ENCODE data around the gene OPN1MW3.
"Not testable (repeated sequence)": the region's sequence is repeated elsewhere in the genome, so short reads cannot be mapped to it uniquely, and the experiment has no call there.

The OPN1MW3 gene

DNA sequence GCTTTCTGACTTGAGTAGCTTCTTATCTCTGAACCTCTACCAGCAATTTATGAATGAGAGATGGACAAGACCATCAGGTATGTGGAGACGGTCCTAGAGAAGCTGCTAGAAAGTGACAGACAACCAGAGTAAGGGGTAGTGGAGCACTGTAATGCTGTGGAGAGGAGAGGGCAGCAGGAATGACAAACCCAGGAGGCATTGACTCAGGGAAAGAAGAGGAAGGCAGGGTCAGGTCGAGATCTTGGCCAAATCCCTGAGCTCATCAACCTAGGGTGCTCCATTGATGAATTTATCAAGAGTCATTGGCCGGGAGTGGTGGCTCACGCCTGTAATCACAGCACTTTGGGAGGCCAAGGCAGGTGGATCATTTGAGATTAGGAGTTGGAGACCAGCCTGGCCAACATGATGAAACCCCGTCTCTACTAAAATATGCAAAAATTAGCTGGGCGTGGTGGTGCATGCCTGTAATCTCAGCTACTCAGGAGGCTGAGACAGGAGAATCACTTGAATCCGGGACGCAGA lies 17.3 kb upstream of the OPN1MW3 start:
- not testable (repeated sequence) for H3K27ac ChIP-seq (ENCODE audit: low read depth in 2 of 2, low read length in 2 of 2); H3K9me3 ChIP-seq (ENCODE audit: control insufficient read depth in 2 of 2, low read length in 2 of 2); H3K4me3 ChIP-seq (ENCODE audit: low read length in 2 of 2); H3K27me3 ChIP-seq (ENCODE audit: control insufficient read depth in 2 of 2, insufficient read depth in 2 of 2, low read length in 2 of 2); H3K4me1 ChIP-seq (ENCODE audit: control insufficient read depth in 2 of 2, insufficient read depth in 2 of 2, low read length in 2 of 2); H3K9ac ChIP-seq (ENCODE audit: low read depth in 1 of 2, low read length in 2 of 2); H3K36me3 ChIP-seq (ENCODE audit: control insufficient read depth in 2 of 2, insufficient read depth in 2 of 2, low read length in 2 of 2)

DNA sequence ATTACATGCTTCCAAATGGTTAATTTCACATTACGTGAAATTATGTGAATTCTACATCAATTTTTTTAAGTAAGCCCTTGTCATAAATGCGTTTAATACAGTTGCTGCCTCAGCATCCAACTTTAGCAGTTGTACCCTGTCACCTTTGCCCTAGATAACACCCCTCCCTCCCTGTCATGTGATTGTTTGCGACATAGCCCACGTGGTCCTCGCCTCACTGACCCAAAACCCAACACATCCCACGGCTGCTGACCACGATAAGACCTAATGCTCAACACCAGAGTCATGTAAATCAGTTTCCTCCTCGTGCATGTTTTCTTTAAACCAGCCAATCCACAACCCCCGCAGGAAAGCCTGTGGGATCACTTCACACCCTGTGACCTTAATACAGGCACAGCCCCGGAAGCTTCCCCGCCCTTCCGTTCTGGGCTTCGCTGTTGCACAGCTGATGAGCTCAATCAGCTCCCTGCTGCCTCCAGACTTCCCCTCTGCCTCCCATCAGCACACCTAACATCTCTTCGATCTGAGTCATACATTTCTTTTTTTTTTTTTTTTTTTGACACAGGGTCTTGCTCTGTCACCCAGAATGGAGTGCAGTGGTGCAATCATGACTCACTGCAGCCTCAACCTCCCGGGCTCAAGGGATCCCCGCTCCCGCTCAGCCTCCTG lies 9.9 kb upstream of the OPN1MW3 start:
- not testable (repeated sequence) for H3K27ac ChIP-seq (ENCODE audit: low read depth in 2 of 2, low read length in 2 of 2); H3K4me1 ChIP-seq (ENCODE audit: control insufficient read depth in 2 of 2, insufficient read depth in 2 of 2, low read length in 2 of 2); H3K36me3 ChIP-seq (ENCODE audit: control insufficient read depth in 2 of 2, insufficient read depth in 2 of 2, low read length in 2 of 2); H3K27me3 ChIP-seq (ENCODE audit: control insufficient read depth in 2 of 2, insufficient read depth in 2 of 2, low read length in 2 of 2); H3K9ac ChIP-seq (ENCODE audit: low read depth in 1 of 2, low read length in 2 of 2); H3K4me3 ChIP-seq (ENCODE audit: low read length in 2 of 2); H3K9me3 ChIP-seq (ENCODE audit: control insufficient read depth in 2 of 2, low read length in 2 of 2)

DNA sequence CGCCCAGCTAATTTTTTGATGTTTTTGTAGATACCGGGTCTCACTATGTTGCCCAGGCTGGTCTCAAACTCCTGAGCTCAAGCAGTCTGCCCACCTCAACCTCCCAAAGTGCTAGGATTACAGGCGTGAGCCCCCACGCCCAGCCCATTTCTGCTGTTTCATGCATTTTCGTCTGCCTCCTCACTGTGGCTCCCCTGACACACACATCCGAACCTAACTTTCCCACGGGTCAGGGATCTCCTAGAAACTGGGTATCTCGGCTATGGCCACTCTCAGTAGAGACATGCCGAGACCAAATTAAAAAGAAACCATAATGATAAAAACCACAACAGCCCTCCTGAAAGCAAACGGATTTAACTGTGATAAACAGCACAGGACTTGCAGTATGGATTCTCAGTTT lies 9.3 kb upstream of the OPN1MW3 start:
- not testable (repeated sequence) for H3K9me3 ChIP-seq (ENCODE audit: control insufficient read depth in 2 of 2, low read length in 2 of 2); H3K9ac ChIP-seq (ENCODE audit: low read depth in 1 of 2, low read length in 2 of 2); H3K36me3 ChIP-seq (ENCODE audit: control insufficient read depth in 2 of 2, insufficient read depth in 2 of 2, low read length in 2 of 2); H3K4me1 ChIP-seq (ENCODE audit: control insufficient read depth in 2 of 2, insufficient read depth in 2 of 2, low read length in 2 of 2); H3K27ac ChIP-seq (ENCODE audit: low read depth in 2 of 2, low read length in 2 of 2); H3K4me3 ChIP-seq (ENCODE audit: low read length in 2 of 2); H3K27me3 ChIP-seq (ENCODE audit: control insufficient read depth in 2 of 2, insufficient read depth in 2 of 2, low read length in 2 of 2)

DNA sequence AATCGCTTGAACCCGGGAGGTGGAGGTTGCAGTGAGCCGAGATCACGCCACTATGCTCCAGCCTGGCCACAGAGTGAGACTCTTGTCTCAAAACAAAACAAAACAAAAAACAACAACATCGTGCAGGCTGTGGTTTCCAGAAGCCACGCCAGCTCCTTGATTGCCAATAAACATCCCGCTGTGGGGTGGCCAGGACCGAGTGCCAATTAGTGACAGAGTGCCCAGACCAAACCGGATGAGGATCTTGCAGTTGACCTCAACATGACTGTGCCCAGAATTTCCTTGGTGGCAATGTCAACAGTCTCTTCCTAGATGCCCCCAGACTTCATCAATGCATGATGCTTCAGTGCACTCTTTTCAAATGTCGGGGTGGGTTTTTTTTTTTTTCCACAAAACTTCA lies 1.3 kb downstream of the OPN1MW3 start:
- not testable (repeated sequence) for H3K27ac ChIP-seq (ENCODE audit: low read depth in 2 of 2, low read length in 2 of 2); H3K9ac ChIP-seq (ENCODE audit: low read depth in 1 of 2, low read length in 2 of 2); H3K4me1 ChIP-seq (ENCODE audit: control insufficient read depth in 2 of 2, insufficient read depth in 2 of 2, low read length in 2 of 2); H3K4me3 ChIP-seq (ENCODE audit: low read length in 2 of 2); H3K36me3 ChIP-seq (ENCODE audit: control insufficient read depth in 2 of 2, insufficient read depth in 2 of 2, low read length in 2 of 2); H3K27me3 ChIP-seq (ENCODE audit: control insufficient read depth in 2 of 2, insufficient read depth in 2 of 2, low read length in 2 of 2); H3K9me3 ChIP-seq (ENCODE audit: control insufficient read depth in 2 of 2, low read length in 2 of 2)

DNA sequence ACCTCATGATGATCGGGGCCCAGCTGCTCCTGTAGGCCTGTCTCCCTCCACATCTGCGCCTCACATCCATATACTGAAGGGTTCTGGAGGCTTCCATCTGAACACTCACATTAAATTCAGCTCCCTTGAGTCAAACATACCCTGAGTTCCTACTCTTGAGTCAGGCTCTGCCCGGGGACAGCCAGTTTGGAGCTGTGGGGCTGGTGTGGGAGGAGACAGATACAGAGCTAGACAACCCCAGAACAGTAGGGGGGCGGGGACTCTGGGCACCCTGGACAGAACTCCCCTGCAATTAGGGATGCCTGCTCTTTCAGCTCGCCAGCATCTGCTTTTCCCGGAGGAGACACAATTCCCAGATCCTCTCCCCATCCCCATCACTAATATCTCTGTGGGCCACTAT lies 5.7 kb downstream of the OPN1MW3 start:
- H3K27me3 ChIP-seq (ENCODE audit: control insufficient read depth in 2 of 2, insufficient read depth in 2 of 2, low read length in 2 of 2); H3K36me3 ChIP-seq (ENCODE audit: control insufficient read depth in 2 of 2, insufficient read depth in 2 of 2, low read length in 2 of 2); H3K4me1 ChIP-seq (ENCODE audit: control insufficient read depth in 2 of 2, insufficient read depth in 2 of 2, low read length in 2 of 2); H3K27ac ChIP-seq (ENCODE audit: low read depth in 2 of 2, low read length in 2 of 2); H3K4me3 ChIP-seq (ENCODE audit: low read length in 2 of 2); H3K9me3 ChIP-seq (ENCODE audit: control insufficient read depth in 2 of 2, low read length in 2 of 2); H3K9ac ChIP-seq (ENCODE audit: low read depth in 1 of 2, low read length in 2 of 2): not testable (repeated sequence)

DNA sequence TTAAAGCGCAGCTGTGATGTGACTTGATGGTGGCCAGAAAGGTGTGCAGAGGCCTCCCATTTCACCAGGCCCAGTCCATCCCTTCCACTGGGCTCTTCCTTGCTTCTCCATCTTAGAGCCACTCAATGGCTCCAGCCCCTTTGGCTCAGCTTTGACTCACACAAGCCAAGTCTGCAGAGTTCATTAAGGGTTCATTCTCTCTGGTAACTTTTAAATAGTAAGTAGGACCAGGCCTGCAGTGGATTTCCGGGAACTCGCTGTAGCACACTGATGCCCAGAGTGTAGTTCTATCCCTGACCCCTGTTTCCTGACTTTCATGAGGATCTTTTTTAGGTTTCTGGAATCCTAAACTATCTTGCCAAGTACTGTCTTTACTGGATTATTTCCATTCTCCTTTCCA lies 11.9 kb downstream of the OPN1MW3 start:
- not testable (repeated sequence) for H3K9me3 ChIP-seq (ENCODE audit: control insufficient read depth in 2 of 2, low read length in 2 of 2); H3K4me1 ChIP-seq (ENCODE audit: control insufficient read depth in 2 of 2, insufficient read depth in 2 of 2, low read length in 2 of 2); H3K27me3 ChIP-seq (ENCODE audit: control insufficient read depth in 2 of 2, insufficient read depth in 2 of 2, low read length in 2 of 2); H3K4me3 ChIP-seq (ENCODE audit: low read length in 2 of 2); H3K9ac ChIP-seq (ENCODE audit: low read depth in 1 of 2, low read length in 2 of 2); H3K27ac ChIP-seq (ENCODE audit: low read depth in 2 of 2, low read length in 2 of 2); H3K36me3 ChIP-seq (ENCODE audit: control insufficient read depth in 2 of 2, insufficient read depth in 2 of 2, low read length in 2 of 2)

DNA sequence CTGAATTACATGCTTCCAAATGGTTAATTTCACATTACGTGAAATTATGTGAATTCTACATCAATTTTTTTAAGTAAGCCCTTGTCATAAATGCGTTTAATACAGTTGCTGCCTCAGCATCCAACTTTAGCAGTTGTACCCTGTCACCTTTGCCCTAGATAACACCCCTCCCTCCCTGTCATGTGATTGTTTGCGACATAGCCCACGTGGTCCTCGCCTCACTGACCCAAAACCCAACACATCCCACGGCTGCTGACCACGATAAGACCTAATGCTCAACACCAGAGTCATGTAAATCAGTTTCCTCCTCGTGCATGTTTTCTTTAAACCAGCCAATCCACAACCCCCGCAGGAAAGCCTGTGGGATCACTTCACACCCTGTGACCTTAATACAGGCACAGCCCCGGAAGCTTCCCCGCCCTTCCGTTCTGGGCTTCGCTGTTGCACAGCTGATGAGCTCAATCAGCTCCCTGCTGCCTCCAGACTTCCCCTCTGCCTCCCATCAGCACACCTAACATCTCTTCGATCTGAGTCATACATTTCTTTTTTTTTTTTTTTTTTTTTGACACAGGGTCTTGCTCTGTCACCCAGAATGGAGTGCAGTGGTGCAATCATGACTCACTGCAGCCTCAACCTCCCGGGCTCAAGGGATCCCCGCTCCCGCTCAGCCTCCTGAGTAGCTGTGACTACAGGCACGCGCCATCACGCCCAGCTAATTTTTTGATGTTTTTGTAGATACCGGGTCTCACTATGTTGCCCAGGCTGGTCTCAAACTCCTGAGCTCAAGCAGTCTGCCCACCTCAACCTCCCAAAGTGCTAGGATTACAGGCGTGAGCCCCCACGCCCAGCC lies 27.3 kb downstream of the OPN1MW3 start:
- H3K9me3 ChIP-seq (ENCODE audit: control insufficient read depth in 2 of 2, low read length in 2 of 2); H3K36me3 ChIP-seq (ENCODE audit: control insufficient read depth in 2 of 2, insufficient read depth in 2 of 2, low read length in 2 of 2); H3K4me1 ChIP-seq (ENCODE audit: control insufficient read depth in 2 of 2, insufficient read depth in 2 of 2, low read length in 2 of 2); H3K9ac ChIP-seq (ENCODE audit: low read depth in 1 of 2, low read length in 2 of 2); H3K4me3 ChIP-seq (ENCODE audit: low read length in 2 of 2); H3K27ac ChIP-seq (ENCODE audit: low read depth in 2 of 2, low read length in 2 of 2); H3K27me3 ChIP-seq (ENCODE audit: control insufficient read depth in 2 of 2, insufficient read depth in 2 of 2, low read length in 2 of 2): not testable (repeated sequence)

DNA sequence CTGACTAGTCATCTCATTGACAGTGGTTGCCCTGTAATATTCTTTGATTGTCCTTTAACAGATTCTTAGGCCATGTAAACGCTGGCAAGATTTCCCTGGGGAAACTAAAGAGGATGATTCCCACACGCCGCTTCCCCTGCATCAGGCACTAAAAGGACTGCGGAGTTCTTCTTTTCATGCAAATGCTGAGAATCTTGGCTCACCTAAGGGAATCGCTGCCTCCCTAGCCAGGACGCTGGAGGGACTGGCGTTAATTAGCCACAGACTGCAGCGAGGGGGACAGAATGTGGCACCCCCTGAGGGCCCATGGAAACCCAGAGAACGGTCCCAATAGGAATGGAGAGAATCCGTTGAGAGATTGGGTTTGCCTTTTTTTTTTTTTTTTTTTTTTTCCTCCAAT lies 29.0 kb downstream of the OPN1MW3 start:
- not testable (repeated sequence) for H3K27me3 ChIP-seq (ENCODE audit: control insufficient read depth in 2 of 2, insufficient read depth in 2 of 2, low read length in 2 of 2); H3K9ac ChIP-seq (ENCODE audit: low read depth in 1 of 2, low read length in 2 of 2); H3K36me3 ChIP-seq (ENCODE audit: control insufficient read depth in 2 of 2, insufficient read depth in 2 of 2, low read length in 2 of 2); H3K27ac ChIP-seq (ENCODE audit: low read depth in 2 of 2, low read length in 2 of 2); H3K9me3 ChIP-seq (ENCODE audit: control insufficient read depth in 2 of 2, low read length in 2 of 2); H3K4me3 ChIP-seq (ENCODE audit: low read length in 2 of 2); H3K4me1 ChIP-seq (ENCODE audit: control insufficient read depth in 2 of 2, insufficient read depth in 2 of 2, low read length in 2 of 2)

DNA sequence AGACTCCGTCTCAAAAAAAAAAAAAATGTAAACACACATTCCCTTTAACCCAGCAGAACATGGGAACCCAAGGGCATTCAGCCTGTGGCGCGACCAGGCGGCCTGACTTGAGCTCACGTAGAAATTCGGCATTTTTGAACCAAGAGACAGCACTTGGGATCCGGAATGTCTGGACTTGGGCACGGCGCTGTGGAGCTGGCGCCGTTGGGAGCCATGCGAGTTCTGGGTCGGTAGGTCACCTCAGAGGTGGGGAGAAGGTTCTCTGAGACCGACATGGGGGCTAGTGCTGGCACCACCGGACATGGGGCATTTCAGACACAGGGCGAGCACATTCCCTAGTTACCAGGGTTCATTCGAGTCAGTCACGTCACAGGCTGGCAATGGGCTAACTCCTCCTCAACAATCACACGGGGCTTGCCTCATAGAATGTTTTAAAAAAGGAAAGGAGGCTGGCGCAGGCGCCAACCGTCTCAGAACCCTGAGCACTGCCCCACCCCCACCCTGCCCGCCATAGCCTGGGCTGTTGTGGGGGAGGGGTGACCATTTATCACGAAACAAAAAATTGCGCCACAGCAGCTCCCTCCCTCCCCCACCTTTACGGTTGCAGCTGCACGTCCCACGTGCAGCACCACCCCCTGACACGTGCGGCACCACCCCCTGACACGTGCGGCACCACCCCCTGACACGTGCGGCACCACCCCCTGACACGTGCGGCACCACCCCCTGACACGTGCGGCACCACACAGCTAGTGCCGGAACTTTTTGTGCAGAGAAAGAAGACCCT lies 37.6 kb downstream of the OPN1MW3 start, which contains the start of gene TEX28:
Gene TEX28 (minus strand): TSS at position 334 of the 784 bp plus-strand sequence. CDS start 3,007 bp downstream, outside the sequence.
- no peaks in the 10 kb centered on the region for H3K9me3 ChIP-seq (ENCODE audit: control insufficient read depth in 2 of 2, low read length in 2 of 2)
- no peaks in the 10 kb centered on the region for H3K4me1 ChIP-seq (ENCODE audit: control insufficient read depth in 2 of 2, insufficient read depth in 2 of 2, low read length in 2 of 2)
- H3K36me3 ChIP-seq (ENCODE audit: control insufficient read depth in 2 of 2, insufficient read depth in 2 of 2, low read length in 2 of 2) = no peaks in the 10 kb centered on the region
- H3K27me3 ChIP-seq (ENCODE audit: control insufficient read depth in 2 of 2, insufficient read depth in 2 of 2, low read length in 2 of 2) = no peaks in the 10 kb centered on the region
- no peak within 1 kb of the TSS for H3K4me3 ChIP-seq (ENCODE audit: low read length in 2 of 2)
- no peak within 1 kb of the TSS for H3K9ac ChIP-seq (ENCODE audit: low read depth in 1 of 2, low read length in 2 of 2)
- no peak within 1 kb of the TSS for H3K27ac ChIP-seq (ENCODE audit: low read depth in 2 of 2, low read length in 2 of 2)

Measured in mucosa of rectum (tissue), 2 donors.